Upper lobe of right lung (tissue), 1 donor: ENCODE measurements around the gene C22orf15. TPM values are rescaled to one million over a fixed set of nuclear protein-coding genes. Genes with fewer than 3 reads are reported as not detected.

Experiments used
- ATAC-seq: fragments of 200-7000 bp; cut with Tn5 transposase; one replicate; pipeline ENCODE4 v1.9.1; 2020; ENCODE audit warnings: mild to moderate bottlenecking, moderate library complexity
- DNase-seq: peaks from one replicate; pipeline ENCODE4 v3.0.0-alpha.2; 2020
- H3K27ac ChIP-seq: fragments of 200-600 bp; one replicate; pipeline ENCODE4 v1.8.0; 2022
- H3K27me3 ChIP-seq: fragments of 200-600 bp; one replicate; pipeline ENCODE4 v1.8.0; 2022; ENCODE audit warnings: mild to moderate bottlenecking
- H3K36me3 ChIP-seq: fragments of 200-600 bp; one replicate; pipeline ENCODE4 v1.8.0; 2022
- H3K4me1 ChIP-seq: fragments of 200-600 bp; one replicate; pipeline ENCODE4 v1.8.0; 2022
- H3K4me3 ChIP-seq: fragments of 200-600 bp; one replicate; pipeline ENCODE4 v1.8.0; 2022; ENCODE audit warnings: mild to moderate bottlenecking
- H3K9me3 ChIP-seq: fragments of 200-600 bp; one replicate; pipeline ENCODE4 v1.8.0; 2022
- intact Hi-C: fragments of 100-400 bp; cut with DNase I; formaldehyde crosslinking; loops from one replicate; pipeline ENCODE4 v1.11.0; 2022
- total RNA-seq: library from RNA; stranded (reverse); fragmentation: NEBNext Ultra II Directional; extraction: Animal tissue kit (Norgen Biotek cat#: 25700); gene quantifications from one replicate; pipeline ENCODE4 v1.2.1, GENCODE V29; 2021
- TF ChIP-seq, protein P1 (sequence below): fragments of 200-600 bp; IDR thresholded peaks from one replicate; pipeline ENCODE4 v1.8.0; 2022; ENCODE audit warnings: antibody characterized with exemption
- donor health status: DM: no; HTN: yes; CAD: no; lungs with severe emphysema.

Gene C22orf15
- total RNA-seq, 1 donor from 2014 or later = not detected

GRCh38 chr22:23752750-23753149 lies 10.0 kb upstream of the C22orf15 start:
- DNase-seq (no peak), ATAC-seq (no peak)
- intact Hi-C loops = no loop called here
- H3K4me1 ChIP-seq = peaks cover 8% of the 10 kb centered on the region
- no peaks in the 10 kb centered on the region for H3K9me3 ChIP-seq
- no peaks in the 10 kb centered on the region for H3K36me3 ChIP-seq
- no peaks in the 10 kb centered on the region for H3K27me3 ChIP-seq
- no peak overlapping the region for H3K4me3 ChIP-seq
- no peak overlapping the region for H3K27ac ChIP-seq
- TF ChIP-seq, protein P1, sequence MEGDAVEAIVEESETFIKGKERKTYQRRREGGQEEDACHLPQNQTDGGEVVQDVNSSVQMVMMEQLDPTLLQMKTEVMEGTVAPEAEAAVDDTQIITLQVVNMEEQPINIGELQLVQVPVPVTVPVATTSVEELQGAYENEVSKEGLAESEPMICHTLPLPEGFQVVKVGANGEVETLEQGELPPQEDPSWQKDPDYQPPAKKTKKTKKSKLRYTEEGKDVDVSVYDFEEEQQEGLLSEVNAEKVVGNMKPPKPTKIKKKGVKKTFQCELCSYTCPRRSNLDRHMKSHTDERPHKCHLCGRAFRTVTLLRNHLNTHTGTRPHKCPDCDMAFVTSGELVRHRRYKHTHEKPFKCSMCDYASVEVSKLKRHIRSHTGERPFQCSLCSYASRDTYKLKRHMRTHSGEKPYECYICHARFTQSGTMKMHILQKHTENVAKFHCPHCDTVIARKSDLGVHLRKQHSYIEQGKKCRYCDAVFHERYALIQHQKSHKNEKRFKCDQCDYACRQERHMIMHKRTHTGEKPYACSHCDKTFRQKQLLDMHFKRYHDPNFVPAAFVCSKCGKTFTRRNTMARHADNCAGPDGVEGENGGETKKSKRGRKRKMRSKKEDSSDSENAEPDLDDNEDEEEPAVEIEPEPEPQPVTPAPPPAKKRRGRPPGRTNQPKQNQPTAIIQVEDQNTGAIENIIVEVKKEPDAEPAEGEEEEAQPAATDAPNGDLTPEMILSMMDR = no peak

- Histone ChIP-seq H3K9me3 (no peaks in the 10 kb centered on the region), H3K36me3 (no peaks in the 10 kb centered on the region), H3K27ac (no peak overlapping the region), H3K4me1 (peaks cover 8% of the 10 kb centered on the region), H3K4me3 (no peak overlapping the region), H3K27me3 (no peaks in the 10 kb centered on the region)
- TF ChIP-seq, protein P1 = no peak
- no peak for ATAC-seq
- DNase-seq = no peak
- intact Hi-C loops = no loop called here
These were observed 9.4 kb upstream of the C22orf15 start for GRCh38 chr22:23753385-23753784.

- no peaks in the 10 kb centered on the region for H3K36me3 ChIP-seq
- no peaks in the 10 kb centered on the region for H3K9me3 ChIP-seq
- H3K27me3 ChIP-seq = no peaks in the 10 kb centered on the region
- H3K4me1 ChIP-seq = peaks cover 8% of the 10 kb centered on the region
- intact Hi-C loops = no loop called here
- no peak for DNase-seq
- TF ChIP-seq, protein P1 = no peak
- no peak within 1 kb of the TSS for H3K4me3 ChIP-seq
- H3K27ac ChIP-seq = no peak within 1 kb of the TSS
- no peak for ATAC-seq
These were observed 8.4 kb upstream of the C22orf15 start, which contains the start of gene VPREB3 for GRCh38 chr22:23754220-23754919. Gene VPREB3, minus strand, starts transcription at chr22:23754425. Its CDS starts 62 bp downstream, at chr22:23754363.

DNA sequence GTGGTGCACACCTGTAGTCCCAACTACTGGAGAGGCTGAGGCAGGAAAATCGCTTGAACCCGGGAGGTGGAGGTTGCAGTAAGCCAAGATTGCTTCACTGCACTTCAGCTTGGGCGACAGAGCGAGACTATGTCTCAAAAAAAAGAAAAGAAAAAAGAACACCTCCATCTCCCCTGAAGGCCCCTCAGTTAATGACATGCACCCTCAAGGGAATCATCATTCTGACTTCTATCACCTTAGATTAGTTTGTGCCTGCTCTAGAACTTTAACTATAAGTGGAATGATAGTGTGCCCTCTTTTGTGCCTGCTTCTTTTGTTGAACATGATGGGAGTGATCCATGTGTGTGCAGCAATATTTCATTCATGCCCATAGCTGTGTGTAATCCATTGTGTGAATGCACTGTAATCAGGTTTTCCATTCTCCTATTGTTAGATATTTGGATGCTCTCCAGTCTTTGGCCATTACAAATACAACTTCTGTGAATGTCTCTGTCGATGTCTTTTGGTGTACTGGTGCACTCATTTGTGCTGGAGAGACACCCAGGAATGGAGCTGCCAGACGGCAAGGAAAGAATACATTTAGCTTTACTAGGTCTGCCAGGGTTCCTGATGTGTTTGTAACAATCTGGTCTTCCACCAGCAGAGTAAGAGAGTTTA lies 7.7 kb upstream of the C22orf15 start:
- no peak overlapping the region for H3K27ac ChIP-seq
- H3K4me1 ChIP-seq = peaks cover 4% of the 10 kb centered on the region
- no peak for DNase-seq
- TF ChIP-seq, protein P1 = no peak
- no peaks in the 10 kb centered on the region for H3K36me3 ChIP-seq
- H3K4me3 ChIP-seq = no peak overlapping the region
- ATAC-seq = no peak
- no peaks in the 10 kb centered on the region for H3K27me3 ChIP-seq
- no peaks in the 10 kb centered on the region for H3K9me3 ChIP-seq
- intact Hi-C loops = no loop called here

GRCh38 chr22:23755711-23756110 lies 7.1 kb upstream of the C22orf15 start:
- no peak for ATAC-seq
- TF ChIP-seq, protein P1 = no peak
- intact Hi-C loops = no loop called here
- Histone ChIP-seq H3K4me3 (no peak overlapping the region), H3K4me1 (no peaks in the 10 kb centered on the region), H3K9me3 (no peaks in the 10 kb centered on the region), H3K27ac (no peak overlapping the region), H3K36me3 (no peaks in the 10 kb centered on the region), H3K27me3 (no peaks in the 10 kb centered on the region)
- DNase-seq = no peak
